Mucosa of descending colon (tissue), 3 donors: ENCODE measurements around the gene HELB. TPM values are rescaled to one million over a fixed set of nuclear protein-coding genes. Genes with fewer than 3 reads are reported as not detected.

Experiments
- ATAC-seq: fragments of 200-7000 bp; cut with Tn5 transposase; one replicate; pipeline ENCODE4 v1.9.1; 2020; ENCODE audit warnings: mild to moderate bottlenecking, moderate library complexity
- DNase-seq, 3 donors: peaks; one replicate each; pipeline ENCODE4 v3.0.0-alpha.2; 2020
- H3K36me3 ChIP-seq: fragments of 200-600 bp; one replicate; pipeline ENCODE4 v1.8.0; 2021; ENCODE audit warnings: low read depth, mild to moderate bottlenecking
- H3K4me1 ChIP-seq: fragments of 200-600 bp; one replicate; pipeline ENCODE4 v1.8.0; 2021; ENCODE audit warnings: low read depth, mild to moderate bottlenecking
- H3K4me3 ChIP-seq: fragments of 200-600 bp; one replicate; pipeline ENCODE4 v1.8.0; 2021; ENCODE audit warnings: mild to moderate bottlenecking
- H3K9me3 ChIP-seq: fragments of 200-600 bp; one replicate; pipeline ENCODE4 v1.8.0; 2021; ENCODE audit warnings: mild to moderate bottlenecking
- CTCF ChIP-seq: fragments of 200-600 bp; IDR thresholded peaks from one replicate; pipeline ENCODE4 v1.8.0; 2022; ENCODE audit warnings: antibody characterized with exemption, mild to moderate bottlenecking
- intact Hi-C, 2 donors: fragments of 100-400 bp; cut with DNase I in 1 of 2; cut with micrococcal nuclease in 1 of 2; formaldehyde crosslinking; loops; one replicate each; pipeline versions ENCODE4 v1.11.0 to v1.11.1; 2022; cut with DNase I, micrococcal nuclease
- long read RNA-seq, 2 donors: library from polyadenylated mRNA; unstranded; transcript quantifications; one replicate each; pipeline ENCODE4 v2.0.0, GENCODE V29; 2019 to 2021
- total RNA-seq, 3 donors: library from RNA; stranded (reverse); fragmentation: NEBNext Ultra II Directional in 2 of 3; extraction: Animal tissue kit (Norgen Biotek cat#: 25700) in 2 of 3; gene quantifications; one replicate each; pipeline versions ENCODE4 v1.2.1 to v1.2.4, GENCODE V29; 2021 to 2023
- donor health status: DM: no; HTN: no; CAD: no; lungs with moderate emphysema.
- donor health status: DM: no; HTN: no; CAD: no.
- donor health status: DM: no; HTN: yes; CAD: no.

The HELB gene
- total RNA-seq, result 1 to 10 TPM; 3.8 to 6.0 (median 5.4) TPM
- long read RNA-seq, donor 1, full-length matches to known transcripts, result 1 of 4 reads
- long read RNA-seq, donor 1, partial matches to known transcripts, result 1 of 4 reads
- long read RNA-seq, donor 1, other reads (novel, unspliced or antisense), result 2 of 4 reads
- long read RNA-seq, donor 2, full-length matches to known transcripts, result 3 of 7 reads
- long read RNA-seq, donor 2, partial matches to known transcripts, result 1 of 7 reads
- long read RNA-seq, donor 2, other reads (novel, unspliced or antisense), result 3 of 7 reads

- intact Hi-C loops, result no loop called here
- Histone ChIP-seq H3K4me1 (peaks cover 5% of the 10 kb centered on the region), H3K4me3 (peak within 1 kb of the TSS; percentile 30), H3K9me3 (no peaks in the 10 kb centered on the region), H3K36me3 (peaks cover 4% of the 10 kb centered on the region)
- TF ChIP-seq CTCF, result no peak
- peak; percentile 99 to 100 (median 99) for DNase-seq
- ATAC-seq, result peak; percentile 98
Measured at GRCh38 chr12:66301944-66302826, at the start of gene HELB. TSS of gene HELB (plus strand) at chr12:66302493. CDS start at chr12:66302604, 111 bp downstream.

- no peak for DNase-seq
- Histone ChIP-seq H3K36me3 (no peaks in the 10 kb centered on the region), H3K4me3 (no peak overlapping the region), H3K9me3 (no peaks in the 10 kb centered on the region), H3K4me1 (no peaks in the 10 kb centered on the region)
- no peak for ATAC-seq
- intact Hi-C loops, result no loop called here
- no peak for TF ChIP-seq CTCF
Measured at GRCh38 chr12:66252771-66253170, 49.5 kb upstream of the HELB start.

- no peaks in the 10 kb centered on the region for H3K36me3 ChIP-seq
- no peak for DNase-seq
- H3K4me1 ChIP-seq, result no peaks in the 10 kb centered on the region
- H3K9me3 ChIP-seq, result no peaks in the 10 kb centered on the region
- no peak overlapping the region for H3K4me3 ChIP-seq
- no peak for TF ChIP-seq CTCF
- no peak for ATAC-seq
- intact Hi-C loops, result no loop called here
Measured at GRCh38 chr12:66255737-66256136, 46.6 kb upstream of the HELB start.

- ATAC-seq, result no peak
- intact Hi-C loops, result no loop called here
- no peak for DNase-seq
- Histone ChIP-seq H3K4me3 (no peak overlapping the region), H3K4me1 (no peaks in the 10 kb centered on the region), H3K9me3 (no peaks in the 10 kb centered on the region), H3K36me3 (no peaks in the 10 kb centered on the region)
- no peak for TF ChIP-seq CTCF
Measured at GRCh38 chr12:66258011-66258410, 44.3 kb upstream of the HELB start.

GRCh38 chr12:66262737-66263136 is 39.6 kb upstream of the HELB start:
- Histone ChIP-seq H3K9me3 (no peaks in the 10 kb centered on the region), H3K36me3 (no peaks in the 10 kb centered on the region), H3K4me3 (no peak overlapping the region), H3K4me1 (no peaks in the 10 kb centered on the region)
- no peak for TF ChIP-seq CTCF
- intact Hi-C loops, result no loop called here
- DNase-seq, result no peak
- no peak for ATAC-seq
